Spleen (tissue), 11 donors: ENCODE measurements around the gene ZSCAN21. TPM values are rescaled to one million over a fixed set of nuclear protein-coding genes. Genes with fewer than 3 reads are reported as not detected.

Experiments
- DNase-seq: peaks from one replicate; pipeline ENCODE4 v3.0.0-alpha.2; 2020
- H3K27ac ChIP-seq, 8 donors: fragments of 200-600 bp; sonication (generic) in 7 of 8; 1 replicate in 4 of 8; 2 replicates in 4 of 8; pipeline versions ENCODE4 v1.5.0 to v1.8.0; 2016 to 2021; ENCODE audit warnings: inconsistent platforms in 4 of 8, mild to moderate bottlenecking in 4 of 8, moderate library complexity in 1 of 8
- H3K27me3 ChIP-seq, 7 donors: fragments of 200-600 bp; sonication (generic) in 6 of 7; replicated peaks in 1 of 7; 1 replicate in 4 of 7; 2 replicates in 3 of 7; pipeline versions ENCODE4 v1.5.0 to v1.8.0; 2016 to 2021; ENCODE audit warnings: inconsistent platforms in 3 of 7, mild to moderate bottlenecking in 1 of 7
- H3K36me3 ChIP-seq, 6 donors: fragments of 200-600 bp; sonication (generic) in 5 of 6; 1 replicate in 4 of 6; 2 replicates in 2 of 6; pipeline versions ENCODE4 v1.5.0 to v1.8.0; 2016 to 2021; ENCODE audit warnings: inconsistent platforms in 2 of 6
- H3K4me1 ChIP-seq, 6 donors: fragments of 200-600 bp; sonication (generic) in 5 of 6; 1 replicate in 3 of 6; 2 replicates in 3 of 6; pipeline versions ENCODE4 v1.5.0 to v1.8.0; 2016 to 2021; ENCODE audit warnings: inconsistent platforms in 3 of 6
- H3K4me3 ChIP-seq, 8 donors: fragments of 200-600 bp; sonication (generic) in 7 of 8; 1 replicate in 4 of 8; 2 replicates in 4 of 8; pipeline versions ENCODE4 v1.5.0 to v1.8.0; 2016 to 2021; ENCODE audit warnings: inconsistent platforms in 4 of 8, mild to moderate bottlenecking in 4 of 8, moderate library complexity in 2 of 8
- H3K9me3 ChIP-seq, 8 donors: fragments of 200-600 bp; sonication (generic) in 7 of 8; 1 replicate in 4 of 8; 2 replicates in 4 of 8; pipeline versions ENCODE4 v1.5.0 to v1.8.0; 2016 to 2021; ENCODE audit warnings: inconsistent platforms in 4 of 8
- POLR2A ChIP-seq, 3 donors: fragments of 450-650 bp; IDR thresholded peaks; one replicate each; pipeline ENCODE4 v1.5.1; 2017; ENCODE audit warnings: antibody characterized with exemption in 3 of 3, mild to moderate bottlenecking in 1 of 3
- POLR2AphosphoS5 ChIP-seq, 3 donors: sonication (generic); formaldehyde crosslinking; IDR thresholded peaks; one replicate each; pipeline ENCODE4 v1.5.1; 2017; ENCODE audit warnings: antibody characterized with exemption in 3 of 3
- WGBS, 5 donors: extraction: QIAGEN DNeasy Blood & Tissue Kit in 3 of 5; methylation state at CpG; one replicate each; pipeline versions ENCODE4 v1.1.5 to v1.1.7; 2013 to 2018; 5-methylcytosine and 5-hydroxymethylcytosine counted together
- intact Hi-C: fragments of 100-400 bp; cut with DNase I; formaldehyde crosslinking; loops from one replicate; pipeline ENCODE4 v1.15.0; 2023; ENCODE audit warnings: low total_unique reads
- polyA plus RNA-seq, 3 donors: library from polyadenylated mRNA; stranded (reverse); fragments of 200-250 nt; gene quantifications; one replicate each; pipeline ENCODE4 v1.2.1, GENCODE V29; 2013
- total RNA-seq, 7 donors: library from RNA; depleted of rRNA in 3 of 7; stranded (reverse); fragments of >200 nt in 3 of 7; fragmentation: NEBNext Ultra II Directional in 4 of 7; extraction: Animal tissue kit (Norgen Biotek cat#: 25700) in 4 of 7; gene quantifications; one replicate each; pipeline versions ENCODE4 v1.1.0 to v1.2.1, GENCODE V29; 2016 to 2021
- TF ChIP-seq, protein P1 (sequence below), 11 experiments: fragments of 200-600 bp in 7 of 11; fragments of 450-650 bp in 4 of 11; sonication (generic) in 4 of 11; IDR thresholded peaks in 8 of 11; conservative IDR thresholded peaks in 3 of 11; 1 replicate in 7 of 11; 2 replicates in 4 of 11; pipeline versions ENCODE4 v1.4.0 to v1.8.0; 2016 to 2021; ENCODE audit warnings: antibody characterized with exemption in 11 of 11, inconsistent platforms in 4 of 11, mild to moderate bottlenecking in 1 of 11
- donor health status: healthy with polysubstance abuse.
- donor health status: DM: no; HTN: no; CAD: no; lungs with moderate emphysema.
- donor health status: DM: no; HTN: no; CAD: no.
- donor health status: Bipolar disorder and iron deficiency.
- donor health status: healthy.
- donor health status: DM: no; HTN: no; CAD: no.
- donor health status: DM: yes; HTN: yes; CAD: no.

ZSCAN21 gene
- total and polyA plus RNA-seq, 10 donors: 3.7 to 14.3 (median 8.6) TPM

GRCh38 chr7:100013328-100013676 is 36.3 kb upstream of the ZSCAN21 start:
- intact Hi-C loops: no loop called here
- WGBS, 5 donors: 40 to 55% (median 48%) methylated on average over 3 of the region's 3 CpGs

GRCh38 chr7:100015232-100016214 is 34.1 kb upstream of the ZSCAN21 start, which contains the start of gene ZKSCAN1:
Gene ZKSCAN1 (plus strand): TSS chr7:100015596. CDS start chr7:100023507, 7,911 bp downstream.
- peak; percentile 97 for DNase-seq
- Histone ChIP-seq H3K36me3 (peaks cover 0 to 18% (median 2%) of the 10 kb centered on the region in 6 donors), H3K4me1 (peaks cover 10 to 65% (median 39%) of the 10 kb centered on the region in 6 donors), H3K4me3 (peak within 1 kb of the TSS; percentile 82 to 99 (median 92)), H3K27ac (peak within 1 kb of the TSS; percentile 94 to 99 (median 98)), H3K27me3 (no peaks in the 10 kb centered on the region), H3K9me3 (no peaks in the 10 kb centered on the region)
- intact Hi-C loops: no loop called here
- WGBS, 5 donors: 1 to 4% (median 2%) methylated on average over 38 to 70 of the region's 70 CpGs
- TF ChIP-seq POLR2A (IDR thresholded peaks at IDR 0.05): peak; percentile 34 to 51 (median 43)
- TF ChIP-seq, protein P1, sequence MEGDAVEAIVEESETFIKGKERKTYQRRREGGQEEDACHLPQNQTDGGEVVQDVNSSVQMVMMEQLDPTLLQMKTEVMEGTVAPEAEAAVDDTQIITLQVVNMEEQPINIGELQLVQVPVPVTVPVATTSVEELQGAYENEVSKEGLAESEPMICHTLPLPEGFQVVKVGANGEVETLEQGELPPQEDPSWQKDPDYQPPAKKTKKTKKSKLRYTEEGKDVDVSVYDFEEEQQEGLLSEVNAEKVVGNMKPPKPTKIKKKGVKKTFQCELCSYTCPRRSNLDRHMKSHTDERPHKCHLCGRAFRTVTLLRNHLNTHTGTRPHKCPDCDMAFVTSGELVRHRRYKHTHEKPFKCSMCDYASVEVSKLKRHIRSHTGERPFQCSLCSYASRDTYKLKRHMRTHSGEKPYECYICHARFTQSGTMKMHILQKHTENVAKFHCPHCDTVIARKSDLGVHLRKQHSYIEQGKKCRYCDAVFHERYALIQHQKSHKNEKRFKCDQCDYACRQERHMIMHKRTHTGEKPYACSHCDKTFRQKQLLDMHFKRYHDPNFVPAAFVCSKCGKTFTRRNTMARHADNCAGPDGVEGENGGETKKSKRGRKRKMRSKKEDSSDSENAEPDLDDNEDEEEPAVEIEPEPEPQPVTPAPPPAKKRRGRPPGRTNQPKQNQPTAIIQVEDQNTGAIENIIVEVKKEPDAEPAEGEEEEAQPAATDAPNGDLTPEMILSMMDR (IDR thresholded peaks at IDR 0.05 in 8 of 11, conservative IDR thresholded peaks at IDR 0.05 in 3 of 11): no peak
- TF ChIP-seq POLR2AphosphoS5 (IDR thresholded peaks at IDR 0.05): peak; percentile 95 to 98 (median 97)

More at GRCh38 chr7:100013328-100013676, 36.3 kb upstream of the ZSCAN21 start:
- TF ChIP-seq POLR2AphosphoS5 (IDR thresholded peaks at IDR 0.05): no peak
- no peak for TF ChIP-seq POLR2A (IDR thresholded peaks at IDR 0.05)
- TF ChIP-seq, protein P1 (IDR thresholded peaks at IDR 0.05 in 8 of 11, conservative IDR thresholded peaks at IDR 0.05 in 3 of 11): no peak
- Histone ChIP-seq H3K27ac (peak overlapping the region in 1 of 8 donors; percentile 34), H3K36me3 (no peaks in the 10 kb centered on the region), H3K4me3 (no peak overlapping the region), H3K27me3 (no peaks in the 10 kb centered on the region), H3K9me3 (no peaks in the 10 kb centered on the region), H3K4me1 (peaks cover 10 to 43% (median 26%) of the 10 kb centered on the region in 6 donors)
- DNase-seq: no peak

DNA sequence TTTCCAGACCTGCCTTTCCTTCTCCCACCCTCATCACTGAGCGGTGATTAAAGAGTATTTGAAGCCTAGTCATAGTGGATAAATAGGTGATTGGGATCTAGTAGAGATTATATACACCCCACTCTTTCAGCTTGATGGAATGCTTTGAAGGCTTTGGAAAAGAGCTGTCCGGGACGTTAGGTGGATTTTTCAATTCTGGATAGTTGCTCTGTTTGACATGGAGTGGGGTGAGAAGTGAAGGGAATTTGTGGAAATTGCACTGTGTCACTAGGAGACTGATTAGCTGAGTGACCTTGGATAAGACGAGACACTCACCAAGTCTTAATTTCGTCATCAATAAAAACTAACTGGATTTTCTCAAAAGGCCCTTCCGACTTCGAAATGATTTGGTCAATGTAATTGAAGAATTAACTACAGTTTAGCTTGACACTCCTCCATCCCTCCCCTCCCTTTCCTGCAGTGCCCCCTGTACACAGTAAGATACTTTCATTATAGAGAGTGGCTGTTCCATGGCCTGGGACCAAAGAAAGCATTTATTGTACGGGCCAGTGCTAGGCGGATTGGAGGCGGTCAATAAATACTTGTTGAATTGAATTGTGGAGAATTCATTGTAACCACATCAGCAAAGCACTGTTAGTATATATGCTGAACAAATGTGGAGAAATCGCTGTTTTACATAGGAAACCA is 33.2 kb upstream of the ZSCAN21 start:
- Histone ChIP-seq H3K27ac (peak overlapping the region; percentile 94 to 99 (median 98)), H3K4me3 (peak overlapping the region; percentile 82 to 99 (median 92)), H3K4me1 (peaks cover 10 to 74% (median 43%) of the 10 kb centered on the region in 6 donors), H3K27me3 (no peaks in the 10 kb centered on the region), H3K9me3 (no peaks in the 10 kb centered on the region), H3K36me3 (peaks cover 0 to 18% (median 2%) of the 10 kb centered on the region in 6 donors)
- TF ChIP-seq POLR2A (IDR thresholded peaks at IDR 0.05) (no peak), POLR2AphosphoS5 (IDR thresholded peaks at IDR 0.05) (no peak)
- TF ChIP-seq, protein P1 (IDR thresholded peaks at IDR 0.05 in 8 of 11, conservative IDR thresholded peaks at IDR 0.05 in 3 of 11): no peak
- DNase-seq: no peak
- 31 to 44% (median 35%) methylated on average over 11 of the region's 11 CpGs for WGBS, 5 donors
- intact Hi-C loops: no loop called here
